GM12875 (cell line): Measurements from ENCODE around the gene SLC7A7.
"Not testable (repeated sequence)": the region's sequence is repeated elsewhere in the genome, so short reads cannot be mapped to it uniquely, and the experiment has no call there.

Experiments used
- H3K4me3 ChIP-seq: one replicate; pipeline ENCODE4 v1.5.1; 2011; ENCODE audit warnings: low read depth, low read length, control low read depth
- CTCF ChIP-seq: IDR thresholded peaks from 2 replicates; pipeline ENCODE4 v1.5.1; 2011; ENCODE audit warnings: low read depth, mild to moderate bottlenecking, control low read depth, inconsistent platforms, low read length, moderate library complexity, borderline replicate concordance; ENCODE audit not compliant: insufficient read depth

SLC7A7 gene

GRCh38 chr14:22814941-22815713 is at the start of gene SLC7A7:
TSS of gene SLC7A7 (minus strand) at chr14:22815435. CDS start at chr14:22813398, 2,037 bp downstream.
- no peak within 1 kb of the TSS for H3K4me3 ChIP-seq
- TF ChIP-seq CTCF, result no peak

DNA sequence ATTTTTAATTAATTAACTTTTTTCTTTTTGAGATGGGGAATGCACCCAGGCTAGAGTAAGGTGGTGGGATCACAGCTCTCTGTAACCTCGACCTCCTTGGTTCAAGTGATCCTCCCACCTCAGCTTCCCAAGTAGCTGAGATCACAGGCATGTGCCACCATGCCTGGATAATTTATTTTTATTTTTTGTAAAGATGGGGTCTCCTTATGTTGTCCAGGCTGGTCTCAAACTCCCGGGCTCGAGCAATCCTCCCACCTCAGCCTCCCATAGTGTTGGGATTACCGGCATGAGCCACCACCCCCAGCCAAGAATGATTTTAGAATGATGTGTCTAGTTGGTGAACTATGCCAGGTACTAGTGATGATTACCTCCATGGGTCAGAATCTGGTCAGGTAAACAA is 49.7 kb upstream of the SLC7A7 start:
- TF ChIP-seq CTCF, result no peak

GRCh38 chr14:22861651-22862050 is 46.4 kb upstream of the SLC7A7 start:
- TF ChIP-seq CTCF, result no peak
- no peak overlapping the region for H3K4me3 ChIP-seq

More for the DNA sequence above, 49.7 kb upstream of the SLC7A7 start:
- no peak overlapping the region for H3K4me3 ChIP-seq

GRCh38 chr14:22860377-22860776 is 45.1 kb upstream of the SLC7A7 start:
- not testable (repeated sequence) for H3K4me3 ChIP-seq

DNA sequence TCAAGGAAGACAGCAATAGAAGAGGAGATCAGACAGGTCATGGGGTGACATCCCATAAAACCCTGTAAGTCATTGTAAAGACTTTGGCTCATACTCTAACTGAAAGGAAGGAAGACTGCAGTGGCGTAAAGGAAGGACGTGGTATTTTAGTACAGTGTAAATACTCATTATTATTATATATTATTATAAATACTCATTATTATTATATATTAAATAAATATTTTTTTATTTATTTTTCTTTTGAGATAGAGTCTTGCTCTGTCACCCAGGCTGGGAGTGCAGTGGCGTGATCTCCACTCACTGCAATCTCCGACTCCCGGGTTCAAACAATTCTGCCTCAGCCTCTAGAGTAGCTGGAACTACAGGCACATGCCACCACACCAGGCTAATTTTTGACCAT is 41.2 kb upstream of the SLC7A7 start:
- no peak overlapping the region for H3K4me3 ChIP-seq
- no peak for TF ChIP-seq CTCF

DNA sequence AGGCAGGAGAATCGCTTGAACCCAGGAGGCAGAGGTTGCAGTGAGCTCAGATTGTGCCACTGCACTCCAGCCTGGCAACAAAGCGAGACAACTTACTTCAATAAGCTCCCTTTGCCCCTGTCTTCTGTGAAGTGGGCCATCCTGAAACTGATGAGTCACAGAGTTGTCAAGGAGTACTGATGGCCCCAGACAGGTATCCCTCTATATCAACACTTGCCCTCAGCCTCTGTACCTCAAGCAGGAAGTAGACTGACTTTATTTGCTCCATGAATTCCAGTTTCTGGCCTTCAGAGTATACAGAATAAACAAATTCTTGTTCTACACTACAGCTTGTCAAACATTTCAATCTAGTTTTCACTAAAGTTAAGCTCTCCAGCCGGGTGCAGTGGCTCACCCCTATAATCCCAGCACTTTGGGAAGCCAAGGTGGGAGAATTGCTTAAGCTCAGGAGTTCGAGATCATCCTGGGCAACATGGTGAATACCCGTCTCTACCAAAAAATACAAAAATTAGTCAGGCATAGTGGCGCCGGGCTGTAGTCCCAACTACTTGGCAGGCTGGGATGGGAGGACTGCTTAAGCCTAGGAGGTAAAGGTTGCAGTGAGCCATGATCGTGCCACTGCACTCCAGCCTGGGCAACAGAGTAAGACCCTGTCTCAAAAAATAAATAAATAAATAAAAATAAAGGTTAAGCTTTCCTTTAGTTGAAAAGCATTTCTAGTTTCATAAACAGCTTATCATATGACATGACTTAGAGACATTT is 39.9 kb upstream of the SLC7A7 start:
- H3K4me3 ChIP-seq, result no peak overlapping the region
- TF ChIP-seq CTCF, result no peak

GRCh38 chr14:22854296-22854695 is 39.1 kb upstream of the SLC7A7 start:
- H3K4me3 ChIP-seq, result not testable (repeated sequence)
